ENCODE results near the gene RSPH10B2.
"Not testable (repeated sequence)": the region's sequence is repeated elsewhere in the genome, so short reads cannot be mapped to it uniquely, and the experiment has no call there.

Gene RSPH10B2

DNA sequence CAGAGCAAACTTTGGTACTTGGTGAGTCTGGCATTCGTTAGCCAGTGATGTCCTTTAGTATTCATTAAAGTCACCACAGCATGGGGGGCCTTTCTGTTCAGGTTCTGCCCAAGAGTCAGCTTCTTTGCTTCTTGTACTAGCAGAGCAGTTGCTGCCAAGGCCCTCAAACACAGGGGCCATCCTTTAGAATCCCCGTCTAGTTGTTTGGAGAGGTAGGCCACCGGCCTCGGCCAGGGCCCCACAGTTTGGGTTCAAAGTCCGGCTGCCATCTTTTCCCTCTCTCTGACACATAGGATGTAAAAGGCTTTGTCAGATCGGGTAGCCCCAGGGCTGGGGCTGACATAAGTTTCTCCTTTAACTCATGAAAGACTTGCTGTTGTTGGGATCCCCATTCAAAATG lies 89.8 kb downstream of the RSPH10B2 start:
- FAIRE-seq: not testable (repeated sequence)

DNA sequence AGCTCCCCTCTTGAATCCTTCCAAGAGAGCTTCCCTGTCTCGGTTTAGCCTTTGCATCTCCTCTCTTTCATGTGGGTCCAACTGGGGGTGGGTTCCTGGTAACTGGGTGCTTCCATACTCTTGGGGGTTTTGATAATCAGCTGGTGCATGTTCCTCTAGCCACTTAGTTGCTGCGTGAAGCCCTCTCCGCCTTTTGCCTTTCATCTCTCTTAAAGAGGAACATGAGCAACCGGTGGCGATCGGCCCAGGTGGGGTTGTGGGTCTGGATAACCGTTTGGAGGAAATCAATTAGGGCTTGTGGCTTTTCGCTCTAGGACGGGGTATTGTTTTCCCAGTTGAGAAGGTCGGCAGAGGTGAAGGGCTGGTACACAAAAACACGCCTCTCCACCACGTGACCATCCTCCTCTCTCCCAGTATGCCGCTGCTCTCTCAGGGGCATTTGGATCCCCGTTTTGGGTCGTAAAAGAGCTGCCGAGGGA lies 92.1 kb downstream of the RSPH10B2 start:
- not testable (repeated sequence) for FAIRE-seq

DNA sequence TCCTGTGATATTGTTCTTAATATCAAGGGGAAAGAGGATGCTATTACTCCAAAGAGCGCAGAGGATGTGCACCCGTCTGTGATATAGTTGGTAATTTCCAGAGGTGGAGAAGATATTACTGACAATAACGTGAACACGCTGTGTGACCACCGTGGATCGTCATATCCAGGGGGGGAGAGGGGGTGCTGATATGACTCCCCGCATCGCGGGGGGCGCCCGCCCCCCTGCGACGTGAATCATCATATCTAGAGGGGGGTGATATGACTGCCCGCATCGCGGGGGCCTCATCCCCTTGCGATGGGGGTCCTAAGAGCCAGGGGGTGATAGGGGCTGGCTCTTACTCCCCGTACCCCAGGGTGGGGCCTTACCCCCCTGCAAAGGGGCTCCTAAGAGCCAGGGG lies 93.8 kb downstream of the RSPH10B2 start:
- not testable (repeated sequence) for FAIRE-seq
